H7 (cell line): ENCODE results near the gene GDE1. TPM values are rescaled to one million over a fixed set of nuclear protein-coding genes. Genes with fewer than 3 reads are reported as not detected.

ENCODE experiments used
- DNase-seq: peaks from one replicate; pipeline ENCODE4 v3.0.0; 2012
- H3K27me3 ChIP-seq: 2 replicates; pipeline ENCODE4 v1.6.0; 2011; ENCODE audit warnings: mild to moderate bottlenecking, low read length; ENCODE audit not compliant: control insufficient read depth, insufficient read depth
- H3K36me3 ChIP-seq: replicated peaks from 2 replicates; pipeline ENCODE4 v1.5.1; 2011; ENCODE audit warnings: low read length; ENCODE audit not compliant: control insufficient read depth, insufficient read depth
- H3K4me3 ChIP-seq: 2 replicates; pipeline ENCODE4 v1.5.1; 2011; ENCODE audit warnings: low read depth, mild to moderate bottlenecking, control low read depth, low read length, moderate library complexity; ENCODE audit not compliant: insufficient read depth
- total RNA-seq: library from RNA; depleted of rRNA; stranded (reverse); fragments of >200 nt; shearing (Covaris generic); gene quantifications from 2 replicates; pipeline ENCODE4 v1.2.3, GENCODE V29; 2014

Gene GDE1
- total RNA-seq, 1 experiment from 2014 or later = 57.8 TPM

DNA sequence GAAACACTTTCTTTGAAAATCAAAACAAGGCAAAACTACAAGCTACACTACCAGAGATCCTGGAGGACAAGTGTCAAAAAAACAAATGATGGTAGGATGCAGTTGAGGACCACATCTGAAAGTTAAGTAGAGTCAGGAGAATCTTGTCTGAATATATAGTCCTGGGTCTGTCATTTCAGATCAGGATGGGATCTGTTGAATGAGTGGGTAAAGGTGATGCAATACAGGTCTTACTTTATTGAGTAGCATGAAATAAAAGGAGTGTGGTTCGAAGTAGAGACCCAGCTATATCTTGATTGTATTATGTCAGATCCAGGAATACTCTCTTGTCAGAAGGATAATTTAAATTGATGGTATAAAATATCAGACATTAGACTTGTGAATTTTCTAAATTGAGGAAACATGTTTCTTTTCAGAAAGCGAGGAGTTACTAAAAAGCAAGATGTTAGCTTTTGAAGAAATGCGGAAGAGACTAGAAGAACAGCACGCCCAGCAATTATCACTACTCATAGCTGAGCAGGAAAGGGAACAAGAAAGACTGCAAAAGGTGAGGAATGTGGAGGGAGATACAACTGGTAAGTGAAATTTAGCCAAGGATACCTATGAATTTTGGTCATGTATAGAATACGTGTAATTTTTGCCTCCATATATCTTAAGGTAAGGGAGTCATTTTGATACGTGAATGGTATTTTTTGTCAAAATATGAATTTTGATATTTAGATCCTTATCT is 18.5 kb upstream of the GDE1 start:
- H3K4me3 ChIP-seq = no peak overlapping the region
- peaks cover 3% of the 10 kb centered on the region for H3K36me3 ChIP-seq
- DNase-seq = no peak
- H3K27me3 ChIP-seq = no peaks in the 10 kb centered on the region

GRCh38 chr16:19532601-19533000 is 10.7 kb upstream of the GDE1 start:
- no peak overlapping the region for H3K4me3 ChIP-seq
- no peak for DNase-seq
- H3K36me3 ChIP-seq = peaks cover 3% of the 10 kb centered on the region
- H3K27me3 ChIP-seq = no peaks in the 10 kb centered on the region

DNA sequence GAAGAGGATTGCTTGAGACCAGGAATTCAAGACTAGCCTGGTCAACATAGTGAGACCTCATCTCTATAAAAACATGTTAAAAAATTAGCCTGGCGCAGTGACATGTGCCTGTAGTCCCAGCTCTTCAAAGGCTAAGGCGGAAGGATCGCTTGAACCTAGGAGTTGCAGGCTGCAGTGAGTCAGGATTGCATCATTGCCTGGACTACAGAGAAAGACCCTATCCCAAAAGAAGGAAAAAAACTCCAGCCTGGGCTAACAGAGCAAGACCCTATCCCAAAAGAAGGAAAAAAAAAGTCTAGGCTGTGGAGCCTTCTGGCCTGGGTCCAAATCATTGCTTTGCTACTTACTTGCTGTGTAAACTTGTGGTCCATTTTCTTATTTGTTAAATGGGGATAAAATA is 6.8 kb upstream of the GDE1 start:
- no peak for DNase-seq
- Histone ChIP-seq H3K27me3 (no peaks in the 10 kb centered on the region), H3K4me3 (no peak overlapping the region), H3K36me3 (peaks cover 2% of the 10 kb centered on the region)

- Histone ChIP-seq H3K36me3 (peaks cover 2% of the 10 kb centered on the region), H3K4me3 (no peak overlapping the region), H3K27me3 (no peaks in the 10 kb centered on the region)
- no peak for DNase-seq
These were observed 5.3 kb upstream of the GDE1 start for GRCh38 chr16:19527161-19527560.

DNA sequence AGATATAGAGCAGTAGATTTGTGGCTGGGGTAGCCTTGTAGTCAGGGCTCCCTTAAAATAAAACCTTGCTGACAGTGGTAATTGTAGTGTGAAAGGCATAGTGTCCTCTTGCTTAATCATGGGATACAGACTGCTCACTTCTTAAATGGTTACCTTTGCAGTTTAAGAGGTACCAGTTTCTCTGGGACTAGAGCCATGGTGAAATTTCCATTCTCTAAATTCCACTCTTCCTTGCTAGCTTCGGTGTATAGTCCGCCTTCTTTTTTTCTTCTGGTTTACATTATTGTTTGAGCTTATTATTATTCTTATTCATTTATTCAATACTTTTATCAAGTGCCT is 3.5 kb upstream of the GDE1 start:
- H3K4me3 ChIP-seq = peak overlapping the region; percentile 79
- no peak for DNase-seq
- H3K36me3 ChIP-seq = peaks cover 2% of the 10 kb centered on the region
- no peaks in the 10 kb centered on the region for H3K27me3 ChIP-seq

- peaks cover 2% of the 10 kb centered on the region for H3K36me3 ChIP-seq
- no peaks in the 10 kb centered on the region for H3K27me3 ChIP-seq
- H3K4me3 ChIP-seq = peak overlapping the region; percentile 79
- peak; percentile 30 for DNase-seq
These were observed 2.9 kb upstream of the GDE1 start for GRCh38 chr16:19524616-19525384.

DNA sequence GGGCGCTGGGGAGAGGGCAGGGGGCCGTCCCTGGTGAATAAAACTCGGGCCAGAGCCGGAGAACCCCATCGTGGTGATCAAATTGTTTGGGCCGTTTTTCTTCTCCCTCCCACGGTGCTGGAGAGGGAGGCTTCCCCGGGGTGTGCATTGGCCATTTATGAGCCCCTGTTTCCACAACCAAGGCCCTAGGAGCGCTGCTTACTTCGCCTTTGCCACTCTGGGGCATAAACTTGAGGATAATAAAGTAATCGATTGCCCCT is 2.4 kb upstream of the GDE1 start:
- no peak for DNase-seq
- H3K27me3 ChIP-seq = no peaks in the 10 kb centered on the region
- H3K4me3 ChIP-seq = peak overlapping the region; percentile 79
- H3K36me3 ChIP-seq = peaks cover 2% of the 10 kb centered on the region

DNA sequence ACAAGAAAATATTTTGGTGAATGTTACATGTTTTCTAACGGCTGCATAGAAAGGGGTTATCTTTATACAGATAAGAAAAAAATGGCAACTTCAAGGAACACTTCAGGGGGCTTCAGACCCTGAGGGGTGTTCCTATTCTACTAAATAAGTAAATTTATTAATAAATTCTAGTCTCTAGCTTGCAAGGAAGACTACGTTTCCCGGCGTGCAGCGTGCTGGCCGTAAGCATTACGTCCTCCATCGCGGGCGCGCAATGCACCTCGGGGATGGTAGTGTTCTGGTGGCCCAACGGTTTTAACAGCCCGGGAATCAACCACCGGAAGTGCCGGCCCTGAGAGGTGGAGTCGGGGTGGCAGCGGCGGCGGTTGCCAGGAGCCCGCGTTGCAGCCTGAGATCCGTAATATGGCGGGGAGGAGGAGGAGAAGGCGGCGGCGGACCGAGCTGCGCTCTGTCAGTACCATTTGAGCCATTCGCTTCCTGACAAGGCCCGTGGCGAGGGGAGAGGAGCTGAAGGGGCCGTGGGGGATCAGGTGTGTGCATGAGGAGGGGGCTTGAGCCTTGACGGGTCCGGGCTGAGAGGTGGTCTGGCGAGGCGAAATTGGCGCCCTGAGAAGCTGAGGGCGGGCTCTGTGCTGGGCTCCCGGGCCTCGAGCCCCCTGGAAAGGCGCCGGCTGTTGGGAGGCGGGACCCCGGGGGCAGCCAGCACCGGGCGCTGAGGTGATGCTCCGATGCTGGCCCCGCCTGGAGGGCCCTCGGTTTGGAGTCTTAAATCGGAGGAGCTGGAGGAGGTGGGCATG is 1.9 kb upstream of the GDE1 start, which contains the start of gene CCP110:
Gene CCP110, plus strand, starts transcription at position 384 of the 797 bp plus-strand sequence. CDS start 3,940 bp downstream, outside the sequence.
- peak; percentile 90 for DNase-seq
- Histone ChIP-seq H3K36me3 (peaks cover 2% of the 10 kb centered on the region), H3K4me3 (peak within 1 kb of the TSS; percentile 79), H3K27me3 (no peaks in the 10 kb centered on the region)

DNA sequence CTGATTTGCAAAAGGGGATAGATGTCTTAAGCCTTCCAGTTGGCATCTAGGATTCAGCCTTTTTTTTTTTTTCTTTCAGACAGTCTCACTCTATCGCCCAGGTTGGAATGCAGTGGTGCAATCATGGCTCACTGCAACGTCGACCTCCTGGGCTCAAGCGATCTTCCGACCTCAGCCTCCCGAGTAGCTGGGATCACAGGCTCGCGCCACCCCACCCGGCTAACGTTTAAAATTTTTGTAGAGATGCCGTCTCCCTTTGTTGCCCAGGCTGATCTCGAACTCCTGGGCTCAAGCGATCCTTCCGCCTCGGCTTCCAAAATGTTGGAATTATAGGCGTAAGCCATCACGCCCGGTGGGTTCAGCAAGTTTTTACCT is 1.3 kb upstream of the GDE1 start:
- Histone ChIP-seq H3K4me3 (no peak overlapping the region), H3K36me3 (no peaks in the 10 kb centered on the region; the same call in none of the 2 replicates), H3K27me3 (no peaks in the 10 kb centered on the region)
- DNase-seq = no peak

DNA sequence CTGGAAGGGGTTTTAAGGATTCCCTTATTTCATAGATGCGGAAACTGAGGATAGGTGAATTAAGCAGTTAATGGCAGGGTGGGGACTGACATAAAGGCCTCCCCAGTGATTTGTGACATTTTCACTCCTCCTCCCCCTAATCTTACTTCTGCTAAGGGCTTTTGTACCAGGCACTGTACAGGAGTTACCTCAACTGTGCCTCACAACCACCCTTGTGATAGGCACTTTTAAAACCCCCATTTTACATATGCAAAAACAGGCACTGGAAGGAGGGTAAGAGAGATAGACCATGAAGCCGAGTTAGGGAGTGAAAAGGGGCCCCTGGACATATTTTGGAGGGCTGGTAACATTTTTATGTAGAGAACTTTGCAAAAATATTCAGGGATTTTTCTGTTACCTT is 862 bp upstream of the GDE1 start:
- no peaks in the 10 kb centered on the region for H3K27me3 ChIP-seq
- no peak for DNase-seq
- no peak overlapping the region for H3K4me3 ChIP-seq
- no peaks in the 10 kb centered on the region; the same call in none of the 2 replicates for H3K36me3 ChIP-seq

GRCh38 chr16:19522397-19522732 is 467 bp upstream of the GDE1 start:
- DNase-seq = no peak
- H3K36me3 ChIP-seq = no peaks in the 10 kb centered on the region; the same call in none of the 2 replicates
- no peaks in the 10 kb centered on the region for H3K27me3 ChIP-seq
- H3K4me3 ChIP-seq = no peak overlapping the region; the same call in 1 of the 2 replicates

DNA sequence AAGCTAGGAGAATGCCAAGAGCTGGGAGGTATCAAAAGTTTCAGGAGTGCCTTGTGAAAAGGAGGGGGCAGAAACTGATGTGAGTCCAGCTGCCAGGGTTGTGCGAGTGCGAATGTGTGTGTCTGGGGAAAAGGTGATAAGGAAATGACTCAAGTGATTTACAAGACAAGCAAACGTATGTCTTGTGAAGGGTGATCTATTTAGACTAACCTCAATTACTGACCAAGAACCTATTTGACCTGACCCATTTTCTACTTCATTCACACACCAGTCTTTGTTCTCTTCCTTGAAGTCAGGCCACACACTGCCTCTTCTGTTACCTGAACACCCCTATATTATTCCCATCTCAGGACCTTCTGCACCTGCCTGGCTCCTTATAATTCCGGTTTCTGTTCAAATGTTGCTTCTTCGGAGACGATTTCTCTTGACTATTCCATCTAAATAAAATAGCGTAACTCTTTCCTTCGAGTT is 1.0 kb downstream of the GDE1 start:
- H3K4me3 ChIP-seq = peak overlapping the region; percentile 86
- H3K36me3 ChIP-seq = no peaks in the 10 kb centered on the region; the same call in none of the 2 replicates
- no peak for DNase-seq
- no peaks in the 10 kb centered on the region for H3K27me3 ChIP-seq

- Histone ChIP-seq H3K27me3 (no peaks in the 10 kb centered on the region), H3K36me3 (no peaks in the 10 kb centered on the region; the same call in none of the 2 replicates), H3K4me3 (no peak overlapping the region)
- no peak for DNase-seq
These were observed 3.5 kb downstream of the GDE1 start for GRCh38 chr16:19518388-19518787.

- no peak for DNase-seq
These were observed 4.3 kb downstream of the GDE1 start for GRCh38 chr16:19517424-19518089.

More at GRCh38 chr16:19517424-19518089, 4.3 kb downstream of the GDE1 start:
- Histone ChIP-seq H3K4me3 (no peak overlapping the region), H3K36me3 (no peaks in the 10 kb centered on the region; the same call in none of the 2 replicates), H3K27me3 (no peaks in the 10 kb centered on the region)
